Natural killer cell (primary cell): ENCODE measurements around the gene FOXP1. TPM values are rescaled to one million over a fixed set of nuclear protein-coding genes. Genes with fewer than 3 reads are reported as not detected.

ENCODE experiments used
- ATAC-seq, 3 donors: fragments of 150-1000 bp in 2 of 3; fragments of 200-7000 bp in 1 of 3; cut with Tn5 transposase; 1 replicate in 1 of 3; 2 replicates in 2 of 3; pipeline ENCODE4 v1.10.0; 2021; ENCODE audit warnings: mild to moderate bottlenecking in 2 of 3, moderate library complexity in 2 of 3
- DNase-seq, 2 donors: peaks; one replicate each; pipeline versions ENCODE4 v3.0.0 to v3.0.0-alpha.2; 2013 to 2021; ENCODE audit warnings: mixed read lengths in 1 of 2
- H3K27ac ChIP-seq: one replicate; pipeline ENCODE4 v1.5.1; 2013; ENCODE audit warnings: mild to moderate bottlenecking, low read length
- H3K27me3 ChIP-seq: one replicate; pipeline ENCODE4 v1.6.1; 2013; ENCODE audit warnings: low read length; ENCODE audit not compliant: control insufficient read depth, insufficient read depth
- H3K36me3 ChIP-seq: one replicate; pipeline ENCODE4 v1.6.1; 2013; ENCODE audit warnings: low read length; ENCODE audit not compliant: control insufficient read depth, insufficient read depth
- H3K4me1 ChIP-seq: one replicate; pipeline ENCODE4 v1.6.1; 2013; ENCODE audit warnings: low read length; ENCODE audit not compliant: control insufficient read depth, insufficient read depth
- H3K4me3 ChIP-seq: one replicate; pipeline ENCODE4 v1.5.1; 2013; ENCODE audit warnings: low read length
- H3K9me3 ChIP-seq: one replicate; pipeline ENCODE4 v1.6.1; 2013; ENCODE audit warnings: low read length; ENCODE audit not compliant: control insufficient read depth, insufficient read depth
- H3K27ac Mint-ChIP-seq, 2 donors: one replicate each; pipeline ENCODE4 v1.8.0; 2022; ENCODE audit warnings: mild to moderate bottlenecking in 2 of 2, mixed read lengths in 2 of 2, moderate library complexity in 1 of 2
- H3K27me3 Mint-ChIP-seq, 2 donors: one replicate each; pipeline ENCODE4 v1.8.0; 2022; ENCODE audit warnings: low read depth in 2 of 2, mixed read lengths in 2 of 2
- H3K36me3 Mint-ChIP-seq: one replicate; pipeline ENCODE4 v1.8.0; 2022; ENCODE audit warnings: mixed read lengths
- H3K4me1 Mint-ChIP-seq, 2 donors: one replicate each; pipeline ENCODE4 v1.8.0; 2022; ENCODE audit warnings: mixed read lengths in 2 of 2
- H3K4me3 Mint-ChIP-seq: one replicate; pipeline ENCODE4 v1.8.0; 2022; ENCODE audit warnings: mild to moderate bottlenecking, moderate library complexity, mixed read lengths
- H3K9me3 Mint-ChIP-seq, 2 donors: one replicate each; pipeline ENCODE4 v1.8.0; 2022; ENCODE audit warnings: mixed read lengths in 2 of 2
- CTCF ChIP-seq: fragments of 200-600 bp; IDR thresholded peaks from one replicate; pipeline ENCODE4 v1.8.0; 2022; ENCODE audit warnings: antibody characterized with exemption
- WGBS: methylation state at CpG from one replicate; pipeline ENCODE4 v1.1.7; 2013; ENCODE audit warnings: missing lambda C conversion rate; ENCODE audit not compliant: insufficient coverage; 5-methylcytosine and 5-hydroxymethylcytosine counted together
- intact Hi-C: fragments of 100-400 bp; cut with micrococcal nuclease; formaldehyde crosslinking; loops from one replicate; pipeline ENCODE4 v1.14.2; 2022
- total RNA-seq, 4 donors: library from RNA; stranded (reverse); fragments of 120-200 nt in 1 of 4; gene quantifications; one replicate each; pipeline versions ENCODE4 v1.2.3 to v1.2.4, GENCODE V29; 2013 to 2022

FOXP1 gene
- total RNA-seq, 3 donors from 2014 or later (not counting 1 experiment from before 2014, with no cell fraction given) = 166 to 185 (median 166) TPM

GRCh38 chr3:71127052-71127831 lies 456.3 kb downstream of the FOXP1 start:
- Mint-ChIP-seq H3K4me1 (peaks cover 84 to 87% of the 10 kb centered on the region in 2 donors), H3K4me3 (peak overlapping the region; percentile 95), H3K27me3 (no peaks in the 10 kb centered on the region), H3K27ac (peak overlapping the region; percentile 93 to 98), H3K9me3 (no peaks in the 10 kb centered on the region), H3K36me3 (no peaks in the 10 kb centered on the region)
- DNase-seq (peak in 1 of 2 donors; percentile 60), ATAC-seq (peak; percentile 52 to 60 (median 55))
- intact Hi-C loops = loop anchor here (5.0 kb wide), 2 partner anchors 40 to 365 kb away; no protein-coding TSS in a partner anchor
- H3K27me3 ChIP-seq = no peaks in the 10 kb centered on the region
- H3K36me3 ChIP-seq = no peaks in the 10 kb centered on the region
- no peak for TF ChIP-seq CTCF
- peaks cover 18% of the 10 kb centered on the region for H3K4me1 ChIP-seq
- whole genome bisulfite sequencing = 21% methylated on average over 7 of the region's 7 CpGs
- no peak overlapping the region for H3K4me3 ChIP-seq
- H3K9me3 ChIP-seq = no peaks in the 10 kb centered on the region
- peak overlapping the region; percentile 44 for H3K27ac ChIP-seq

GRCh38 chr3:71125738-71126137 lies 457.8 kb downstream of the FOXP1 start:
- Histone ChIP-seq H3K27ac (no peak overlapping the region), H3K4me1 (peaks cover 14% of the 10 kb centered on the region), H3K4me3 (no peak overlapping the region), H3K27me3 (no peaks in the 10 kb centered on the region), H3K9me3 (no peaks in the 10 kb centered on the region), H3K36me3 (no peaks in the 10 kb centered on the region)
- peak overlapping the region; percentile 74 for H3K4me3 Mint-ChIP-seq
- H3K27me3 Mint-ChIP-seq = no peaks in the 10 kb centered on the region
- peaks cover 88 to 91% of the 10 kb centered on the region in 2 donors for H3K4me1 Mint-ChIP-seq
- no peak for TF ChIP-seq CTCF
- H3K27ac Mint-ChIP-seq = peak overlapping the region; percentile 60 to 81
- 42% methylated on average over 1 of the region's 1 CpG for WGBS
- no peak for ATAC-seq
- DNase-seq = no peak
- intact Hi-C loops = loop anchor here (5.0 kb wide), 2 partner anchors 38 to 367 kb away; no protein-coding TSS in a partner anchor
- no peaks in the 10 kb centered on the region for H3K36me3 Mint-ChIP-seq
- H3K9me3 Mint-ChIP-seq = no peaks in the 10 kb centered on the region

- no peaks in the 10 kb centered on the region for H3K36me3 Mint-ChIP-seq
- intact Hi-C loops = no loop called here
These were observed 459.5 kb downstream of the FOXP1 start for GRCh38 chr3:71124048-71124447.

More at GRCh38 chr3:71124048-71124447, 459.5 kb downstream of the FOXP1 start:
- H3K4me1 Mint-ChIP-seq = peaks cover 90 to 91% of the 10 kb centered on the region in 2 donors
- no peak overlapping the region for H3K4me3 ChIP-seq
- H3K9me3 ChIP-seq = no peaks in the 10 kb centered on the region
- H3K4me3 Mint-ChIP-seq = no peak overlapping the region
- no peak for ATAC-seq
- no peaks in the 10 kb centered on the region for H3K9me3 Mint-ChIP-seq
- WGBS = 64% methylated on average over 1 of the region's 1 CpG
- peak overlapping the region in 1 of 2 donors; percentile 87 for H3K27ac Mint-ChIP-seq
- no peaks in the 10 kb centered on the region for H3K36me3 ChIP-seq
- no peak for TF ChIP-seq CTCF
- peaks cover 12% of the 10 kb centered on the region for H3K4me1 ChIP-seq
- H3K27me3 Mint-ChIP-seq = no peaks in the 10 kb centered on the region
- H3K27ac ChIP-seq = no peak overlapping the region
- DNase-seq = no peak
- no peaks in the 10 kb centered on the region for H3K27me3 ChIP-seq
